ENCODE measurements around the gene BSDC1. TPM values are rescaled to one million over a fixed set of nuclear protein-coding genes. Genes with fewer than 3 reads are reported as not detected.
A peak's percentile ranks its signal among the peaks of the same experiment; 100 is the strongest.

Gene BSDC1
- total and polyA plus RNA-seq, 9 donors, result 54.9 to 107 (median 72.9) TPM

DNA sequence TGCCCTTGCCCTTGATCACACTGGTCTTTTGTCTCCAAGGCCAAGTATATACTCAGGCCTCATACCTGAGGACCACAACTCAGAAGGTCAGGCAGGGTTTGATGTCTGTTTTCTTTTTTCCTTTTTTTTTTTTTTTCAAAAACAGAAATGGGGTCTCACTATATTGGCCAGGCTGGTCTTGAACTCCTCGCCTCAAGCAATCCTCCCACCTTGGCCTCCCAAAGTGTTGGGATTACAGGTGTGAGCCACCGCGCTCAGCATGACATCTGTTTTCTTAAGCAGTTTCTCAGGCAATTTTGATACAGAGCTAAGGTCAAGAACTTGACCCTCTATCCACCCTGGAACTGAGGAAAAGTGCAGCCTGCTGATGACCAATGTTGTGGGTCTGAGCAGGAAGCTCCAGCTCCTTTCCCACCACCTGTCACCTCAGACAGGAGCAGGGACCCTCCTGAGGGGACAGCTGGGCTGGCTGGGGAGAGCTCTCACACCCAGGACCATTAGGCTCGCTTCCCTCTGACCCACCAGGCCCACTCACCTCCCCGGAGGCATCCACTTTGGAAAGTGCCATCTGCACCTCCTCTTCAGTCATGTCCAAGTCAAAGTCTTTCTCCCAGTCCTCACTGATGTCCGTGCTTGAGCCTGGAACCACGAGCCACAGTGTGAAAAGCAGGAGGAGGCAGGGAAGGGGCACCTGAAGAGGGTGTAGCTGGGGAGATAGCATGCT lies 26.2 kb downstream of the BSDC1 start:
- Histone ChIP-seq H3K27me3 (no peaks in the 10 kb centered on the region), H3K36me3 (no peaks in the 10 kb centered on the region), H3K9me3 (no peaks in the 10 kb centered on the region), H3K4me1 (ENCODE audit: insufficient read depth) (no peaks in the 10 kb centered on the region), H3K27ac (no peak overlapping the region), H3K4me3 (no peak overlapping the region)
- 87 to 92% (median 91%) methylated on average over 7 of the region's 7 CpGs for WGBS, 3 donors
- intact Hi-C loops (cut with DNase I), result loop anchor here in 1 of 4 donors (10.0 kb wide), 1 partner anchor 123 kb away; the partner anchor contains the start of gene FAM167B
- TF ChIP-seq, protein P1, sequence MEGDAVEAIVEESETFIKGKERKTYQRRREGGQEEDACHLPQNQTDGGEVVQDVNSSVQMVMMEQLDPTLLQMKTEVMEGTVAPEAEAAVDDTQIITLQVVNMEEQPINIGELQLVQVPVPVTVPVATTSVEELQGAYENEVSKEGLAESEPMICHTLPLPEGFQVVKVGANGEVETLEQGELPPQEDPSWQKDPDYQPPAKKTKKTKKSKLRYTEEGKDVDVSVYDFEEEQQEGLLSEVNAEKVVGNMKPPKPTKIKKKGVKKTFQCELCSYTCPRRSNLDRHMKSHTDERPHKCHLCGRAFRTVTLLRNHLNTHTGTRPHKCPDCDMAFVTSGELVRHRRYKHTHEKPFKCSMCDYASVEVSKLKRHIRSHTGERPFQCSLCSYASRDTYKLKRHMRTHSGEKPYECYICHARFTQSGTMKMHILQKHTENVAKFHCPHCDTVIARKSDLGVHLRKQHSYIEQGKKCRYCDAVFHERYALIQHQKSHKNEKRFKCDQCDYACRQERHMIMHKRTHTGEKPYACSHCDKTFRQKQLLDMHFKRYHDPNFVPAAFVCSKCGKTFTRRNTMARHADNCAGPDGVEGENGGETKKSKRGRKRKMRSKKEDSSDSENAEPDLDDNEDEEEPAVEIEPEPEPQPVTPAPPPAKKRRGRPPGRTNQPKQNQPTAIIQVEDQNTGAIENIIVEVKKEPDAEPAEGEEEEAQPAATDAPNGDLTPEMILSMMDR (IDR thresholded peaks at IDR 0.05), result no peak
- TF ChIP-seq POLR2A (IDR thresholded peaks at IDR 0.05) (no peak), EP300 (IDR thresholded peaks at IDR 0.05) (no peak)
- DNase-seq, result no peak

GRCh38 chr1:32365445-32365844 lies 28.8 kb downstream of the BSDC1 start:
- 64 to 73% (median 69%) methylated on average over 6 of the region's 6 CpGs for WGBS, 3 donors
- TF ChIP-seq POLR2A (IDR thresholded peaks at IDR 0.05), result no peak
- TF ChIP-seq, protein P1 (IDR thresholded peaks at IDR 0.05), result no peak
- no peak for TF ChIP-seq EP300 (IDR thresholded peaks at IDR 0.05)
- Histone ChIP-seq H3K9me3 (no peaks in the 10 kb centered on the region), H3K27me3 (no peaks in the 10 kb centered on the region), H3K4me1 (ENCODE audit: insufficient read depth) (peaks cover 8% of the 10 kb centered on the region), H3K4me3 (no peak overlapping the region), H3K27ac (no peak overlapping the region), H3K36me3 (no peaks in the 10 kb centered on the region)
- intact Hi-C loops (cut with DNase I), result loop anchor here in 1 of 4 donors (10.0 kb wide), 1 partner anchor 121 kb away; the partner anchor contains the start of gene FAM167B
- no peak for DNase-seq

DNA sequence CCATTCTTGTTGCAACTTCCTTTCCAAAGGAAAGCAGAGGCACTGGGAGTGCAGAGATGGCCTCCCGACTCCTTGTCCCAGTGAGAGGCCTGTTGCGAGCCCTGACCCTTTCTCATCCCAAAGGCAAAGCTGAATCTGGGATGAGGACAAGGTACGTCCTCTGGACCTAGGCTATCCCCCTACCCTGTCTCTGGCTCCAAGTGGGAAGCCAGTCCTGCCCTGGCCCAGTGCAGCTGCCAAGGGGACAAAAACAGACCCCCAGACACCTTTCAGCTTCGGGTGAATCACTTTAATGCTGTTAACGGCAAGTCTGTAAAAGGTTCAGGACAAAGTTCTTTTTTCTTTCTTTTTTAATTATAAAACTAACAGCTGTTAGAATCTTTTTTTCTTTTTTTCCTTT lies 29.4 kb downstream of the BSDC1 start:
- no peak overlapping the region for H3K27ac ChIP-seq

GRCh38 chr1:32363713-32364112 lies 30.5 kb downstream of the BSDC1 start:
- 90 to 94% (median 90%) methylated on average over 12 of the region's 12 CpGs for WGBS, 3 donors
- intact Hi-C loops (cut with DNase I), result loop anchor here in 1 of 4 donors (10.0 kb wide), 1 partner anchor 119 kb away; the partner anchor contains the start of gene FAM167B
- peak in 1 of 5 donors; percentile 48 for DNase-seq
- H3K4me3 ChIP-seq, result no peak overlapping the region
- TF ChIP-seq POLR2A (IDR thresholded peaks at IDR 0.05), result no peak
- TF ChIP-seq, protein P1 (IDR thresholded peaks at IDR 0.05), result no peak
- H3K36me3 ChIP-seq, result no peaks in the 10 kb centered on the region
- no peak overlapping the region for H3K27ac ChIP-seq
- no peaks in the 10 kb centered on the region for H3K9me3 ChIP-seq
- H3K4me1 ChIP-seq (ENCODE audit: insufficient read depth), result peaks cover 8% of the 10 kb centered on the region
- H3K27me3 ChIP-seq, result no peaks in the 10 kb centered on the region

More for the DNA sequence above, 29.4 kb downstream of the BSDC1 start:
- WGBS, 3 donors, result 70 to 83% (median 71%) methylated on average over 5 of the region's 5 CpGs
- no peaks in the 10 kb centered on the region for H3K36me3 ChIP-seq
- H3K27me3 ChIP-seq, result no peaks in the 10 kb centered on the region
- no peaks in the 10 kb centered on the region for H3K9me3 ChIP-seq
- peaks cover 8% of the 10 kb centered on the region for H3K4me1 ChIP-seq (ENCODE audit: insufficient read depth)
- TF ChIP-seq EP300 (IDR thresholded peaks at IDR 0.05) (no peak), POLR2A (IDR thresholded peaks at IDR 0.05) (no peak)
- TF ChIP-seq, protein P1 (IDR thresholded peaks at IDR 0.05), result no peak
- H3K4me3 ChIP-seq, result no peak overlapping the region
- intact Hi-C loops (cut with DNase I), result loop anchor here in 1 of 4 donors (10.0 kb wide), 1 partner anchor 120 kb away; the partner anchor contains the start of gene FAM167B
- peak in 1 of 5 donors; percentile 28 for DNase-seq

Data from ovary (tissue), 9 donors.